Measurements from ENCODE around the gene SEC61A2. TPM values are rescaled to one million over a fixed set of nuclear protein-coding genes. Genes with fewer than 3 reads are reported as not detected.

Gene SEC61A2
- total and polyA plus RNA-seq, 10 of the 15 experiments (the other 5 are each of a cell fraction or from before 2014, with no cell fraction given), result 3.0 to 36.2 (median 8.6) TPM

DNA sequence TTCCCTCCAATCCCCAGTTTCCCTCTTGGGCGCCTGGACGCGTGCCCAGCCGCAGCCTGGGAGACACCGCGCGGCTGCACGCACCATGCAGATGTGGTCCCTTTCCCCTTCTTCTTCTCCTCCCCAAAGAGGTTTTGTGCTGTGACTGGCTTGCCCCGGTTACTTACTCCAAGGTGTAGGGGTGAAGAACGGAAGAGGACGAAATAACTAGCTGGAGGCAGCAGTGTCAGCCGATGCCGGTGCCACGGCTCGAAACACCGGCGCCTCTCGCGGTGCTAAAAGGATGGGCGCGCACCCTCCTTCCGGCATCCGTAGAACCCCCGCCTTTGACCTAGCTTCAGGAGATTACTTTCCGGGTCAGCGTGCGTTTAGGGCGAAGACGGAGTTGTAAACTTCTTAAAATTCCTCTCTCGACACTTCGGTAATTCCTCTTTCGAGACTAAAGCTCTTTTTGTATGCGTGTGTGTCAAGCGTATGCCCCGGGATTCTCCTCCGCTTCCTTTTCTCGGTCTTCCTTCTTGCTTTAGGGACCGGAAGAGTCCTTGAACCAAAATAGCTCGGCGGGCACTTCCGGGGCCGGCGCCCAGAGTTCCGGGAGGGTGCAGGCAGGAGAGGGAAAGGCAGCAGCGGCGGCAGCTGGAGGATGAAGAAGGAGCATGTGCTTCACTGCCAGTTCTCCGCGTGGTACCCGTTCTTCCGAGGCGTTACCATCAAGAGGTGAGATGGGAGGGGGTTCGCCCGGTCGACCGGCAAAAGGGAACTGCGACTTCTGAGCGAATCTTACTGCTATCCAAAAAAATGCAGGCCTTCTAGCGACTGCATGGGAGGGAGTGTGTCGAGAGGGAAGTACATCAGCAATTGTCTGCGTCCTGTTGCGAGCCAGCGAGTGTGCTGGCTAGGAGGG is 66.4 kb downstream of the SEC61A2 start, which contains the start of the genes CDC123 and NUDT5 (continued):
- TF ChIP-seq POLR2AphosphoS5 (IDR thresholded peaks at IDR 0.05; ENCODE audit: low read length) (peak; percentile 81), EZH2 (IDR thresholded peaks at IDR 0.05; ENCODE audit: borderline replicate concordance, control insufficient read depth, low read depth, low read length) (no peak), TBL1XR1 (IDR thresholded peaks at IDR 0.05; ENCODE audit: low read depth, low read length) (peak; percentile 69; the same call in 1 of the 2 replicates), RCOR1 (conservative IDR thresholded peaks at IDR 0.05; ENCODE audit: low read depth, low read length) (no peak), MTA3 (IDR thresholded peaks at IDR 0.05; ENCODE audit: borderline replicate concordance, low read length) (0 out of 2 replicates have a peak, but pooled peaks have one; percentile 51), NBN (IDR thresholded peaks at IDR 0.05) (peak; percentile 82), SIX5 (IDR thresholded peaks at IDR 0.05; ENCODE audit: low read depth, low read length, severe bottlenecking) (peak; percentile 38), ZSCAN29 (IDR thresholded peaks at IDR 0.05) (no peak), SP1 (IDR thresholded peaks at IDR 0.05; ENCODE audit: low read depth, low read length) (no peak), CBX3 (IDR thresholded peaks at IDR 0.05; ENCODE audit: borderline replicate concordance, low read depth) (no peak), NR2C2 (IDR thresholded peaks at IDR 0.05; ENCODE audit: borderline replicate concordance, control insufficient read depth, insufficient read length, low read depth) (peak; percentile 84), STAT3 (IDR thresholded peaks at IDR 0.05; ENCODE audit: low read depth, low read length) (no peak), SMC3 (IDR thresholded peaks at IDR 0.05; ENCODE audit: borderline replicate concordance, low read length) (peak; percentile 16; the same call in 1 of the 2 replicates), ZNF274 (IDR thresholded peaks at IDR 0.05; ENCODE audit: insufficient read depth, insufficient read length) (no peak), TAF1 (IDR thresholded peaks at IDR 0.05; ENCODE audit: borderline replicate concordance, low read depth, low read length) (peak; percentile 79; the same call in 1 of the 2 replicates), RAD21 (IDR thresholded peaks at IDR 0.05; ENCODE audit: insufficient read depth, low read depth, low read length) (no peak), MYC (IDR thresholded peaks at IDR 0.05; ENCODE audit: insufficient read depth, insufficient read length, insufficient replicate concordance, low read length, severe bottlenecking) (peak; percentile 88)
- TF ChIP-seq, protein P1, sequence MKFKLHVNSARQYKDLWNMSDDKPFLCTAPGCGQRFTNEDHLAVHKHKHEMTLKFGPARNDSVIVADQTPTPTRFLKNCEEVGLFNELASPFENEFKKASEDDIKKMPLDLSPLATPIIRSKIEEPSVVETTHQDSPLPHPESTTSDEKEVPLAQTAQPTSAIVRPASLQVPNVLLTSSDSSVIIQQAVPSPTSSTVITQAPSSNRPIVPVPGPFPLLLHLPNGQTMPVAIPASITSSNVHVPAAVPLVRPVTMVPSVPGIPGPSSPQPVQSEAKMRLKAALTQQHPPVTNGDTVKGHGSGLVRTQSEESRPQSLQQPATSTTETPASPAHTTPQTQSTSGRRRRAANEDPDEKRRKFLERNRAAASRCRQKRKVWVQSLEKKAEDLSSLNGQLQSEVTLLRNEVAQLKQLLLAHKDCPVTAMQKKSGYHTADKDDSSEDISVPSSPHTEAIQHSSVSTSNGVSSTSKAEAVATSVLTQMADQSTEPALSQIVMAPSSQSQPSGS (IDR thresholded peaks at IDR 0.05; ENCODE audit: low read length), result no peak
- TF ChIP-seq, protein P2, sequence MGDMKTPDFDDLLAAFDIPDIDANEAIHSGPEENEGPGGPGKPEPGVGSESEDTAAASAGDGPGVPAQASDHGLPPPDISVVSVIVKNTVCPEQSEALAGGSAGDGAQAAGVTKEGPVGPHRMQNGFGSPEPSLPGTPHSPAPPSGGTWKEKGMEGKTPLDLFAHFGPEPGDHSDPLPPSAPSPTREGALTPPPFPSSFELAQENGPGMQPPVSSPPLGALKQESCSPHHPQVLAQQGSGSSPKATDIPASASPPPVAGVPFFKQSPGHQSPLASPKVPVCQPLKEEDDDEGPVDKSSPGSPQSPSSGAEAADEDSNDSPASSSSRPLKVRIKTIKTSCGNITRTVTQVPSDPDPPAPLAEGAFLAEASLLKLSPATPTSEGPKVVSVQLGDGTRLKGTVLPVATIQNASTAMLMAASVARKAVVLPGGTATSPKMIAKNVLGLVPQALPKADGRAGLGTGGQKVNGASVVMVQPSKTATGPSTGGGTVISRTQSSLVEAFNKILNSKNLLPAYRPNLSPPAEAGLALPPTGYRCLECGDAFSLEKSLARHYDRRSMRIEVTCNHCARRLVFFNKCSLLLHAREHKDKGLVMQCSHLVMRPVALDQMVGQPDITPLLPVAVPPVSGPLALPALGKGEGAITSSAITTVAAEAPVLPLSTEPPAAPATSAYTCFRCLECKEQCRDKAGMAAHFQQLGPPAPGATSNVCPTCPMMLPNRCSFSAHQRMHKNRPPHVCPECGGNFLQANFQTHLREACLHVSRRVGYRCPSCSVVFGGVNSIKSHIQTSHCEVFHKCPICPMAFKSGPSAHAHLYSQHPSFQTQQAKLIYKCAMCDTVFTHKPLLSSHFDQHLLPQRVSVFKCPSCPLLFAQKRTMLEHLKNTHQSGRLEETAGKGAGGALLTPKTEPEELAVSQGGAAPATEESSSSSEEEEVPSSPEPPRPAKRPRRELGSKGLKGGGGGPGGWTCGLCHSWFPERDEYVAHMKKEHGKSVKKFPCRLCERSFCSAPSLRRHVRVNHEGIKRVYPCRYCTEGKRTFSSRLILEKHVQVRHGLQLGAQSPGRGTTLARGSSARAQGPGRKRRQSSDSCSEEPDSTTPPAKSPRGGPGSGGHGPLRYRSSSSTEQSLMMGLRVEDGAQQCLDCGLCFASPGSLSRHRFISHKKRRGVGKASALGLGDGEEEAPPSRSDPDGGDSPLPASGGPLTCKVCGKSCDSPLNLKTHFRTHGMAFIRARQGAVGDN (IDR thresholded peaks at IDR 0.05), result peak; percentile 79; the same call in 1 of the 2 replicates
- TF ChIP-seq, protein P3, sequence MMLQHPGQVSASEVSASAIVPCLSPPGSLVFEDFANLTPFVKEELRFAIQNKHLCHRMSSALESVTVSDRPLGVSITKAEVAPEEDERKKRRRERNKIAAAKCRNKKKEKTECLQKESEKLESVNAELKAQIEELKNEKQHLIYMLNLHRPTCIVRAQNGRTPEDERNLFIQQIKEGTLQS (IDR thresholded peaks at IDR 0.05; ENCODE audit: borderline replicate concordance, extremely low read depth, low read depth, low read length), result no peak
- TF ChIP-seq, protein P4, sequence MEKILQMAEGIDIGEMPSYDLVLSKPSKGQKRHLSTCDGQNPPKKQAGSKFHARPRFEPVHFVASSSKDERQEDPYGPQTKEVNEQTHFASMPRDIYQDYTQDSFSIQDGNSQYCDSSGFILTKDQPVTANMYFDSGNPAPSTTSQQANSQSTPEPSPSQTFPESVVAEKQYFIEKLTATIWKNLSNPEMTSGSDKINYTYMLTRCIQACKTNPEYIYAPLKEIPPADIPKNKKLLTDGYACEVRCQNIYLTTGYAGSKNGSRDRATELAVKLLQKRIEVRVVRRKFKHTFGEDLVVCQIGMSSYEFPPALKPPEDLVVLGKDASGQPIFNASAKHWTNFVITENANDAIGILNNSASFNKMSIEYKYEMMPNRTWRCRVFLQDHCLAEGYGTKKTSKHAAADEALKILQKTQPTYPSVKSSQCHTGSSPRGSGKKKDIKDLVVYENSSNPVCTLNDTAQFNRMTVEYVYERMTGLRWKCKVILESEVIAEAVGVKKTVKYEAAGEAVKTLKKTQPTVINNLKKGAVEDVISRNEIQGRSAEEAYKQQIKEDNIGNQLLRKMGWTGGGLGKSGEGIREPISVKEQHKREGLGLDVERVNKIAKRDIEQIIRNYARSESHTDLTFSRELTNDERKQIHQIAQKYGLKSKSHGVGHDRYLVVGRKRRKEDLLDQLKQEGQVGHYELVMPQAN (conservative IDR thresholded peaks at IDR 0.05), result peak; percentile 91
